Loucy (cell line): ENCODE measurements around the gene ARSK.

Source experiments
- H2AFZ ChIP-seq: fragments of 200-600 bp; sonication (generic); 2 replicates; pipeline ENCODE4 v1.6.0; 2016; ENCODE audit warnings: antibody characterized with exemption, mild to moderate bottlenecking, low read length, moderate library complexity
- H3F3A ChIP-seq: fragments of 200-600 bp; 2 replicates; pipeline ENCODE4 v1.6.0; 2016; ENCODE audit warnings: antibody characterized with exemption, low read depth, mild to moderate bottlenecking
- H3K27me3 ChIP-seq: fragments of 200-600 bp; sonication (generic); 2 replicates; pipeline ENCODE4 v1.6.1; 2014; ENCODE audit warnings: low read length, mild to moderate bottlenecking; ENCODE audit not compliant: insufficient read depth, poor library complexity, severe bottlenecking
- H3K36me3 ChIP-seq: fragments of 200-600 bp; sonication (generic); 2 replicates; pipeline ENCODE4 v1.6.1; 2016; ENCODE audit warnings: low read length; ENCODE audit not compliant: insufficient read depth
- H3K4me1 ChIP-seq: fragments of 200-600 bp; sonication (generic); 2 replicates; pipeline ENCODE4 v1.5.1; 2014; ENCODE audit warnings: low read length, mild to moderate bottlenecking; ENCODE audit not compliant: insufficient read depth, poor library complexity, severe bottlenecking
- H3K4me2 ChIP-seq: fragments of 200-600 bp; sonication (generic); 2 replicates; pipeline ENCODE4 v1.6.0; 2014; ENCODE audit warnings: antibody characterized with exemption, low read length, low read depth, mild to moderate bottlenecking; ENCODE audit not compliant: poor library complexity, severe bottlenecking
- H3K4me3 ChIP-seq: fragments of 200-600 bp; sonication (generic); 2 replicates; pipeline ENCODE4 v1.5.1; 2014; ENCODE audit warnings: low read length, mild to moderate bottlenecking, mixed read lengths; ENCODE audit not compliant: poor library complexity, severe bottlenecking
- H3K79me2 ChIP-seq: fragments of 200-600 bp; sonication (generic); 2 replicates; pipeline ENCODE4 v1.6.1; 2014; ENCODE audit warnings: low read length; ENCODE audit not compliant: insufficient read depth
- H3K9ac ChIP-seq: fragments of 200-600 bp; sonication (generic); 2 replicates; pipeline ENCODE4 v1.6.0; 2014; ENCODE audit warnings: mild to moderate bottlenecking, low read depth, low read length, moderate library complexity; ENCODE audit not compliant: poor library complexity, severe bottlenecking
- H3K9me2 ChIP-seq: fragments of 200-600 bp; sonication (generic); replicated peaks from 2 replicates; pipeline ENCODE4 v1.6.1; 2016; ENCODE audit warnings: low read depth, low read length, mixed read lengths
- H3K9me3 ChIP-seq: fragments of 200-600 bp; sonication (generic); 2 replicates; pipeline ENCODE4 v1.6.1; 2014; ENCODE audit warnings: mild to moderate bottlenecking, antibody characterized with exemption, low read length, low read depth; ENCODE audit not compliant: insufficient read depth
- H4K20me1 ChIP-seq: fragments of 200-600 bp; sonication (generic); 2 replicates; pipeline ENCODE4 v1.6.0; 2014; ENCODE audit warnings: antibody characterized with exemption, low read length, mild to moderate bottlenecking; ENCODE audit not compliant: insufficient read depth, poor library complexity, severe bottlenecking
- EZH2phosphoT487 ChIP-seq: fragments of 200-600 bp; IDR thresholded peaks from 2 replicates; pipeline ENCODE4 v1.6.1; 2018; ENCODE audit warnings: antibody characterized with exemption, mild to moderate bottlenecking, moderate library complexity, borderline replicate concordance
- TF ChIP-seq, protein P1 (sequence below): fragments of 200-600 bp; sonication (generic); conservative IDR thresholded peaks from 2 replicates; pipeline ENCODE4 v1.5.1; 2014; ENCODE audit warnings: mild to moderate bottlenecking, antibody characterized with exemption, low read length

The ARSK gene

GRCh38 chr5:95633671-95634070 lies 78.8 kb downstream of the ARSK start:
- Histone ChIP-seq H4K20me1 (no peaks in the 10 kb centered on the region), H3K4me3 (no peak overlapping the region), H3K27me3 (no peaks in the 10 kb centered on the region), H3F3A (0 out of 2 replicates have a peak, but pooled peaks cover 3% of the 10 kb centered on the region), H3K79me2 (no peaks in the 10 kb centered on the region), H3K9me2 (no peaks in the 10 kb centered on the region), H3K4me1 (peaks cover 20% of the 10 kb centered on the region), H3K4me2 (no peak overlapping the region), H3K36me3 (no peaks in the 10 kb centered on the region), H2AFZ (no peak overlapping the region), H3K9me3 (no peaks in the 10 kb centered on the region), H3K9ac (no peak overlapping the region)
- TF ChIP-seq, protein P1, sequence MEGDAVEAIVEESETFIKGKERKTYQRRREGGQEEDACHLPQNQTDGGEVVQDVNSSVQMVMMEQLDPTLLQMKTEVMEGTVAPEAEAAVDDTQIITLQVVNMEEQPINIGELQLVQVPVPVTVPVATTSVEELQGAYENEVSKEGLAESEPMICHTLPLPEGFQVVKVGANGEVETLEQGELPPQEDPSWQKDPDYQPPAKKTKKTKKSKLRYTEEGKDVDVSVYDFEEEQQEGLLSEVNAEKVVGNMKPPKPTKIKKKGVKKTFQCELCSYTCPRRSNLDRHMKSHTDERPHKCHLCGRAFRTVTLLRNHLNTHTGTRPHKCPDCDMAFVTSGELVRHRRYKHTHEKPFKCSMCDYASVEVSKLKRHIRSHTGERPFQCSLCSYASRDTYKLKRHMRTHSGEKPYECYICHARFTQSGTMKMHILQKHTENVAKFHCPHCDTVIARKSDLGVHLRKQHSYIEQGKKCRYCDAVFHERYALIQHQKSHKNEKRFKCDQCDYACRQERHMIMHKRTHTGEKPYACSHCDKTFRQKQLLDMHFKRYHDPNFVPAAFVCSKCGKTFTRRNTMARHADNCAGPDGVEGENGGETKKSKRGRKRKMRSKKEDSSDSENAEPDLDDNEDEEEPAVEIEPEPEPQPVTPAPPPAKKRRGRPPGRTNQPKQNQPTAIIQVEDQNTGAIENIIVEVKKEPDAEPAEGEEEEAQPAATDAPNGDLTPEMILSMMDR, result no peak
- TF ChIP-seq EZH2phosphoT487, result no peak

DNA sequence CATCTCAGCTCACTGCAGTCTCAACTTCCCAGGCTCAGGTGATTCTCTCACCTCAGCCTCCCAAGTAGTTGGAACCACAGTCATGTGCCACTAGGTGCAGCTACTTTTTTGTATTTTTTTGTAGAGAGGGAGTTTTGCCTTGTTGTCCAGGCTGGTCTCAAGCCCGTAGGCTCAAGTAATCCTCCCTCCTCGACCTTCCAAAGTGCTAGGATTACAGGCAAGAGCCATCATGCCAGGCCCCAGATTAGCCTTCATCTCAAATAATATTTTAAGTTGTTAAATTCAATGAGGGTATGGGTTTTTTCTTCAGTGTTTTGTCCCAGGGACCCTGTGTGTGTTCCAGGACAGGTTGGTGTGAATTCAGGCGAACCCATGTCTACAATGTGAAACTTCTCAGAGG lies 79.2 kb downstream of the ARSK start:
- Histone ChIP-seq H4K20me1 (no peaks in the 10 kb centered on the region), H3K27me3 (no peaks in the 10 kb centered on the region), H3K36me3 (no peaks in the 10 kb centered on the region), H3K9me2 (no peaks in the 10 kb centered on the region), H3K4me2 (no peak overlapping the region), H3K4me3 (no peak overlapping the region), H3K79me2 (no peaks in the 10 kb centered on the region), H3K4me1 (peaks cover 20% of the 10 kb centered on the region), H3K9me3 (no peaks in the 10 kb centered on the region), H3K9ac (no peak overlapping the region), H2AFZ (peak overlapping the region; percentile 4; the same call in 1 of the 2 replicates), H3F3A (0 out of 2 replicates have a peak, but pooled peaks cover 3% of the 10 kb centered on the region)
- TF ChIP-seq, protein P1, result no peak
- no peak for TF ChIP-seq EZH2phosphoT487

DNA sequence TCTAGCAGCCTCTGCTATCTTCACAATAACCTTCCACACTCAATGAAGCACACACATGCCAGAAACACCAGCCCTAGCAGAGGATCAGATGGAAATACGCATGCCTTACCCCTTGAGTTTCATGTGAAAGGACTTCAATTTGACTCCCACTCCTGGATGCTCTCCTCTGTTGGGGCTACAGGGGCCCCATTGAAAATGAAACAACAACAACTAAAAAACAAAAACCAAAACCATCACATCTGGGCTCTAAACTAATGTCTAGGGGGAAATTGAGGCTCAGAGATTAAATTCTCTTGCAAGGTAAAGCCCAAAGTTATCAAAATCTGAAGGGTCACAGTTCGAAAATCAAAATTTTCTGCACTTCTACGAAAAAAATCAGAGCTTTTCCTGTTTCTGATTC lies 83.7 kb downstream of the ARSK start:
- Histone ChIP-seq H3K4me2 (no peak overlapping the region), H3K9me2 (no peaks in the 10 kb centered on the region), H3K79me2 (no peaks in the 10 kb centered on the region), H3K9me3 (no peaks in the 10 kb centered on the region), H3K4me3 (no peak overlapping the region), H3K9ac (no peak overlapping the region), H3K36me3 (no peaks in the 10 kb centered on the region), H2AFZ (no peak overlapping the region), H4K20me1 (no peaks in the 10 kb centered on the region), H3F3A (0 out of 2 replicates have a peak, but pooled peaks cover under 1% of the 10 kb centered on the region), H3K27me3 (no peaks in the 10 kb centered on the region), H3K4me1 (peaks cover 5% of the 10 kb centered on the region)
- TF ChIP-seq, protein P1, result no peak
